ENCODE data around the gene GPAM. TPM values are rescaled to one million over a fixed set of nuclear protein-coding genes. Genes with fewer than 3 reads are reported as not detected.

GPAM gene
- total and polyA plus RNA-seq, 10 of the 15 experiments (the other 5 are each of a cell fraction or from before 2014, with no cell fraction given): 3.3 to 9.4 (median 7.4) TPM

DNA sequence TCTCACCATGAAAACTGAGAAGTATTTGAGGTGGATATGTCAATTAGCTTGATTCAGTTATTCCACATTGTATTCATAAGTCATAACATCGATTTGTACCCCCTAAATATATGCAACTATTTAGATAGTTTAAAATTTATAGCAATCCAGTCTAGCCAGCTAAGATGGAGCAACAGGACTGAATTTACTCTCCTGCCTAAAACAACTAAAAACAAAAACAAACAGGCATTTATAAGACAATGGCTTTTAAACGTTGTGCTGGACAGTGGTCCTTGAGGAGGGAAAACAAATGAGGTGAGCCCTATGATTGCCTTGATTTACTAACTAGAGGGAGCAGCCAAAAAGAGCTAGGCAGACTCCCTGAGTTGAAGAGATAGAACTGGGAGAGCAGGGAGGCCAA, 814 bp upstream of the GPAM start (continued):
- no peak for TF ChIP-seq EP300 (IDR thresholded peaks at IDR 0.05; ENCODE audit: borderline replicate concordance in 1 of 2, control insufficient read depth in 1 of 2, low read depth in 2 of 2, low read length in 2 of 2)
- TF ChIP-seq NRF1 (conservative IDR thresholded peaks at IDR 0.05; ENCODE audit: low read depth, low read length): no peak
- TF ChIP-seq YBX1 (IDR thresholded peaks at IDR 0.05): no peak
- TF ChIP-seq RUNX3 (IDR thresholded peaks at IDR 0.05; ENCODE audit: low read length): no peak
- no peak for TF ChIP-seq KLF5 (IDR thresholded peaks at IDR 0.05; ENCODE audit: partially characterized antibody)
- TF ChIP-seq NFYA (IDR thresholded peaks at IDR 0.05; ENCODE audit: borderline replicate concordance, low read depth, low read length): no peak
- no peak for TF ChIP-seq ZSCAN29 (IDR thresholded peaks at IDR 0.05)

DNA sequence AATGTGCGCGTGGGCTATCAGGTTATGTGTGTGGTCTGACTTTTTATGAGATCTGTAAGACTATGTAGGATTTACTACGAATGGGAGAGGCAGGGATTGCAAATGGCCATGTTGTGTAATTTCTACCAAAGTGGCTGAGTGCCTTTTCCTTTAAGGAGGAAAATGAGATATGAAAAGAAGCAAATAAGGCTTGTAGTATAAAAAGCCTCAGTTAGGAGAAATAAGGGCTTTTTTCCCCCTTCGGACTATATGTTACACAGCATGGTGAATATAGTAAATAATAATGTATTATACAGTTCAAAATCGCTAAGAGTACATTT, 447 bp upstream of the GPAM start:
- Histone ChIP-seq H3K4me2 (ENCODE audit: control insufficient read depth, insufficient read depth) (peak overlapping the region; percentile 95), H3K27ac (ENCODE audit: control insufficient read depth, insufficient read depth) (peak overlapping the region; percentile 73), H2AFZ (ENCODE audit: control insufficient read depth, low read depth, low read length) (peak overlapping the region; percentile 99), H3K79me2 (ENCODE audit: control insufficient read depth, insufficient read depth, low read length) (peaks cover 4% of the 10 kb centered on the region), H3K4me1 (ENCODE audit: control insufficient read depth, insufficient read depth, low read length) (no peaks in the 10 kb centered on the region), H3K9ac (ENCODE audit: control insufficient read depth, insufficient read depth, low read length) (peak overlapping the region; percentile 83), H3K4me3 (peak overlapping the region; percentile 84), H3K27me3 (replicated peaks in 1 of 2; ENCODE audit: control insufficient read depth in 2 of 2, insufficient read depth in 2 of 2, low read length in 1 of 2) (no peaks in the 10 kb centered on the region), H3K36me3 (ENCODE audit: control insufficient read depth in 2 of 2, insufficient read depth in 2 of 2, low read length in 1 of 2) (no peaks in the 10 kb centered on the region; a peak in 1 of 4 replicates), H4K20me1 (ENCODE audit: control insufficient read depth, insufficient read depth) (no peaks in the 10 kb centered on the region), H3K9me3 (replicated peaks; ENCODE audit: control insufficient read depth, insufficient read depth, low read length) (peaks cover 3% of the 10 kb centered on the region; the same call in 2 of the 3 replicates)
- ATAC-seq (no peak), FAIRE-seq (no peak), DNase-seq (ENCODE audit: low read depth, low spot score) (no peak)
- WGBS (ENCODE audit: insufficient coverage, insufficient replicate concordance, low lambda C conversion rate, missing lambda C conversion rate): 15% methylated on average over 5 of the region's 5 CpGs
- in situ Hi-C loops (cut with MboI) (no loop called here), intact Hi-C loops (cut with micrococcal nuclease; ENCODE audit: unreplicated experiment) (loop anchor here (5.0 to 10.0 kb wide), 2 partner anchors 123 to 271 kb away; no protein-coding TSS in a partner anchor)
- TF ChIP-seq, protein P1, sequence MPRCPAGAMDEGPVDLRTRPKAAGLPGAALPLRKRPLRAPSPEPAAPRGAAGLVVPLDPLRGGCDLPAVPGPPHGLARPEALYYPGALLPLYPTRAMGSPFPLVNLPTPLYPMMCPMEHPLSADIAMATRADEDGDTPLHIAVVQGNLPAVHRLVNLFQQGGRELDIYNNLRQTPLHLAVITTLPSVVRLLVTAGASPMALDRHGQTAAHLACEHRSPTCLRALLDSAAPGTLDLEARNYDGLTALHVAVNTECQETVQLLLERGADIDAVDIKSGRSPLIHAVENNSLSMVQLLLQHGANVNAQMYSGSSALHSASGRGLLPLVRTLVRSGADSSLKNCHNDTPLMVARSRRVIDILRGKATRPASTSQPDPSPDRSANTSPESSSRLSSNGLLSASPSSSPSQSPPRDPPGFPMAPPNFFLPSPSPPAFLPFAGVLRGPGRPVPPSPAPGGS (IDR thresholded peaks at IDR 0.05; ENCODE audit: borderline replicate concordance, insufficient read depth, low read depth, low read length, poor library complexity, severe bottlenecking): no peak
- no peak for TF ChIP-seq JUND (IDR thresholded peaks at IDR 0.05; ENCODE audit: low read depth, low read length)
- TF ChIP-seq CHD4 (IDR thresholded peaks at IDR 0.05): no peak
- TF ChIP-seq, protein P2, sequence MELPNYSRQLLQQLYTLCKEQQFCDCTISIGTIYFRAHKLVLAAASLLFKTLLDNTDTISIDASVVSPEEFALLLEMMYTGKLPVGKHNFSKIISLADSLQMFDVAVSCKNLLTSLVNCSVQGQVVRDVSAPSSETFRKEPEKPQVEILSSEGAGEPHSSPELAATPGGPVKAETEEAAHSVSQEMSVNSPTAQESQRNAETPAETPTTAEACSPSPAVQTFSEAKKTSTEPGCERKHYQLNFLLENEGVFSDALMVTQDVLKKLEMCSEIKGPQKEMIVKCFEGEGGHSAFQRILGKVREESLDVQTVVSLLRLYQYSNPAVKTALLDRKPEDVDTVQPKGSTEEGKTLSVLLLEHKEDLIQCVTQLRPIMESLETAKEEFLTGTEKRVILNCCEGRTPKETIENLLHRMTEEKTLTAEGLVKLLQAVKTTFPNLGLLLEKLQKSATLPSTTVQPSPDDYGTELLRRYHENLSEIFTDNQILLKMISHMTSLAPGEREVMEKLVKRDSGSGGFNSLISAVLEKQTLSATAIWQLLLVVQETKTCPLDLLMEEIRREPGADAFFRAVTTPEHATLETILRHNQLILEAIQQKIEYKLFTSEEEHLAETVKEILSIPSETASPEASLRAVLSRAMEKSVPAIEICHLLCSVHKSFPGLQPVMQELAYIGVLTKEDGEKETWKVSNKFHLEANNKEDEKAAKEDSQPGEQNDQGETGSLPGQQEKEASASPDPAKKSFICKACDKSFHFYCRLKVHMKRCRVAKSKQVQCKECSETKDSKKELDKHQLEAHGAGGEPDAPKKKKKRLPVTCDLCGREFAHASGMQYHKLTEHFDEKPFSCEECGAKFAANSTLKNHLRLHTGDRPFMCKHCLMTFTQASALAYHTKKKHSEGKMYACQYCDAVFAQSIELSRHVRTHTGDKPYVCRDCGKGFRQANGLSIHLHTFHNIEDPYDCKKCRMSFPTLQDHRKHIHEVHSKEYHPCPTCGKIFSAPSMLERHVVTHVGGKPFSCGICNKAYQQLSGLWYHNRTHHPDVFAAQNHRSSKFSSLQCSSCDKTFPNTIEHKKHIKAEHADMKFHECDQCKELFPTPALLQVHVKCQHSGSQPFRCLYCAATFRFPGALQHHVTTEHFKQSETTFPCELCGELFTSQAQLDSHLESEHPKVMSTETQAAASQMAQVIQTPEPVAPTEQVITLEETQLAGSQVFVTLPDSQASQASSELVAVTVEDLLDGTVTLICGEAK (IDR thresholded peaks at IDR 0.05; ENCODE audit: borderline replicate concordance): peak; percentile 56
- TF ChIP-seq SIN3A (IDR thresholded peaks at IDR 0.05; ENCODE audit: low read depth, low read length): no peak
- TF ChIP-seq TCF3 (IDR thresholded peaks at IDR 0.05; ENCODE audit: borderline replicate concordance, insufficient read depth, low read depth, low read length): no peak
- TF ChIP-seq, protein P3, sequence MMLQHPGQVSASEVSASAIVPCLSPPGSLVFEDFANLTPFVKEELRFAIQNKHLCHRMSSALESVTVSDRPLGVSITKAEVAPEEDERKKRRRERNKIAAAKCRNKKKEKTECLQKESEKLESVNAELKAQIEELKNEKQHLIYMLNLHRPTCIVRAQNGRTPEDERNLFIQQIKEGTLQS (IDR thresholded peaks at IDR 0.05; ENCODE audit: borderline replicate concordance, extremely low read depth, low read depth, low read length): no peak
- ChIA-PET POLR2A (interaction anchor here (1.3 kb wide), 1 partner anchor 12 kb away, joined by 4 read pairs; no protein-coding TSS in a partner anchor), CTCF (interaction anchor here (0.7 to 3.4 kb wide), 6 partner anchors 12 to 1858 kb away, joined by 3 to 14 read pairs (median 6); partner anchors contain the start of genes VTI1A and ZDHHC6), RAD21 (ENCODE audit: unreplicated experiment) (interaction anchor here (1.3 kb wide), 1 partner anchor 20 kb away, joined by 3 read pairs; no protein-coding TSS in a partner anchor), SMC1A (ENCODE audit: uncharacterized antibody, unreplicated experiment) (interaction anchor here (0.6 to 2.6 kb wide), 8 partner anchors 11 to 217 kb away, joined by 3 to 11 read pairs (median 4); no protein-coding TSS in a partner anchor)
- TSS peak; percentile 98 for BruUV-seq (replicated peaks)
